GM21381 (cell line): ENCODE data around the gene STT3B.
A peak's percentile ranks its signal among the peaks of the same experiment; 100 is the strongest.
"Not testable (repeated sequence)": the region's sequence is repeated elsewhere in the genome, so short reads cannot be mapped to it uniquely, and the experiment has no call there.

Source experiments
- ATAC-seq: cut with Tn5 transposase; IDR thresholded peaks from one replicate; pipeline ENCODE4 v1.9.1; 2021; ENCODE audit warnings: mild to moderate bottlenecking, moderate library complexity; ENCODE audit not compliant: unreplicated experiment

Gene STT3B

GRCh38 chr3:31532587-31533168 lies at the start of gene STT3B:
TSS of gene STT3B (plus strand) at chr3:31532925. CDS start at chr3:31532999, 74 bp downstream.
- peak; percentile 48 for ATAC-seq

- ATAC-seq, result no peak
Observed at GRCh38 chr3:31483776-31484175, 48.9 kb upstream of the STT3B start.

GRCh38 chr3:31485196-31485595 lies 47.5 kb upstream of the STT3B start:
- ATAC-seq, result no peak

GRCh38 chr3:31486865-31487533 lies 45.7 kb upstream of the STT3B start:
- ATAC-seq, result no peak

- ATAC-seq, result no peak
Observed at GRCh38 chr3:31488475-31489017, 44.2 kb upstream of the STT3B start.

GRCh38 chr3:31490502-31490901 lies 42.2 kb upstream of the STT3B start:
- ATAC-seq, result no peak

- no peak for ATAC-seq
Observed at GRCh38 chr3:31491660-31492059, 41.1 kb upstream of the STT3B start.

- ATAC-seq, result no peak
Observed at GRCh38 chr3:31493149-31493548, 39.6 kb upstream of the STT3B start.

- no peak for ATAC-seq
Observed at GRCh38 chr3:31495971-31496665, 36.6 kb upstream of the STT3B start.

GRCh38 chr3:31498791-31499190 lies 33.9 kb upstream of the STT3B start:
- ATAC-seq, result no peak

GRCh38 chr3:31499281-31499680 lies 33.4 kb upstream of the STT3B start:
- no peak for ATAC-seq

GRCh38 chr3:31502803-31503221 lies 29.9 kb upstream of the STT3B start:
- ATAC-seq, result no peak

- ATAC-seq, result no peak
Observed at GRCh38 chr3:31503456-31503855, 29.3 kb upstream of the STT3B start.

GRCh38 chr3:31504230-31504629 lies 28.5 kb upstream of the STT3B start:
- ATAC-seq, result no peak

- ATAC-seq, result no peak
Observed at GRCh38 chr3:31505371-31506048, 27.2 kb upstream of the STT3B start.

- not testable (repeated sequence) for ATAC-seq
Observed at GRCh38 chr3:31506515-31506914, 26.2 kb upstream of the STT3B start.

GRCh38 chr3:31508452-31509146 lies 24.1 kb upstream of the STT3B start:
- no peak for ATAC-seq

- ATAC-seq, result no peak
Observed at GRCh38 chr3:31509147-31509728, 23.5 kb upstream of the STT3B start.

GRCh38 chr3:31514570-31514969 lies 18.2 kb upstream of the STT3B start:
- ATAC-seq, result no peak
